Activated CD4-positive, alpha-beta memory T cell treated with anti-CD3 and anti-CD28 coated beads, Interleukin-2, amount 10 ng/mL, durations not matched to agents 7 days and 5 days (primary cell): ENCODE measurements around the gene CDV3. TPM values are rescaled to one million over a fixed set of nuclear protein-coding genes. Genes with fewer than 3 reads are reported as not detected.

Experiments
- CTCF ChIA-PET: fragments of 350-600 bp; sonication (Branson Sonifier 250); formaldehyde crosslinking; loops from one replicate; lab custom pipeline; 2021; ENCODE audit warnings: antibody characterized with exemption, inconsistent platforms; lab: Charles Lee
- POLR2A ChIA-PET: fragments of 350-600 bp; sonication (Branson Sonifier 250); formaldehyde crosslinking; loops from one replicate; lab custom pipeline; 2021; ENCODE audit warnings: antibody characterized with exemption; lab: Charles Lee
- DNase-seq: peaks from one replicate; pipeline ENCODE4 v3.0.0-alpha.2; 2020
- H3K27ac Mint-ChIP-seq: one replicate; pipeline ENCODE4 v1.8.0; 2021; ENCODE audit warnings: mild to moderate bottlenecking, mixed read lengths
- H3K27me3 Mint-ChIP-seq: one replicate; pipeline ENCODE4 v1.8.0; 2021; ENCODE audit warnings: mixed read lengths
- H3K36me3 Mint-ChIP-seq: one replicate; pipeline ENCODE4 v1.8.0; 2021; ENCODE audit warnings: low read depth, mixed read lengths
- H3K4me1 Mint-ChIP-seq: one replicate; pipeline ENCODE4 v1.8.0; 2021; ENCODE audit warnings: mixed read lengths
- H3K4me3 Mint-ChIP-seq: one replicate; pipeline ENCODE4 v1.8.0; 2021; ENCODE audit warnings: mild to moderate bottlenecking, mixed read lengths
- H3K9me3 Mint-ChIP-seq: one replicate; pipeline ENCODE4 v1.8.0; 2021; ENCODE audit warnings: mixed read lengths
- total RNA-seq, 2 experiments: library from RNA; stranded (reverse); gene quantifications; one replicate each; pipeline ENCODE4 v1.2.3, GENCODE V29; 2021

CDV3 gene
- total RNA-seq, 2 experiments from 2014 or later = 198 to 211 TPM

- no peak for DNase-seq
- POLR2A ChIA-PET = interaction anchor here (0.9 to 1.2 kb wide), 3 partner anchors 12 to 20 kb away, joined by 3 to 4 read pairs (median 4); partner anchors contain the start of gene CDV3
- Mint-ChIP-seq H3K4me1 (peaks cover 23% of the 10 kb centered on the region), H3K27me3 (no peaks in the 10 kb centered on the region), H3K27ac (no peak overlapping the region), H3K4me3 (no peak overlapping the region), H3K9me3 (no peaks in the 10 kb centered on the region), H3K36me3 (peaks cover 28% of the 10 kb centered on the region)
- CTCF ChIA-PET = no interaction called here
These were observed 19.4 kb downstream of the CDV3 start for GRCh38 chr3:133592843-133593242.

GRCh38 chr3:133593243-133593642 is 19.8 kb downstream of the CDV3 start:
- H3K9me3 Mint-ChIP-seq = no peaks in the 10 kb centered on the region
- H3K36me3 Mint-ChIP-seq = peaks cover 28% of the 10 kb centered on the region
- H3K27me3 Mint-ChIP-seq = no peaks in the 10 kb centered on the region
- H3K27ac Mint-ChIP-seq = no peak overlapping the region
- no peak for DNase-seq
- CTCF ChIA-PET = no interaction called here
- no peak overlapping the region for H3K4me3 Mint-ChIP-seq
- H3K4me1 Mint-ChIP-seq = peaks cover 23% of the 10 kb centered on the region
- POLR2A ChIA-PET = interaction anchor here (0.9 to 1.2 kb wide), 3 partner anchors 13 to 20 kb away, joined by 3 to 4 read pairs (median 4); partner anchors contain the start of gene CDV3

GRCh38 chr3:133595341-133595740 is 21.9 kb downstream of the CDV3 start:
- no peak for DNase-seq
- peaks cover 14% of the 10 kb centered on the region for H3K4me1 Mint-ChIP-seq
- no peak overlapping the region for H3K27ac Mint-ChIP-seq
- H3K9me3 Mint-ChIP-seq = no peaks in the 10 kb centered on the region
- ChIA-PET CTCF (interaction anchor here (0.6 to 1.6 kb wide), 3 partner anchors 9 to 17 kb away, joined by 4 to 5 read pairs (median 5); no protein-coding TSS in a partner anchor), POLR2A (interaction anchor here (1.0 to 2.2 kb wide), 6 partner anchors 8 to 105 kb away, joined by 3 to 12 read pairs (median 4); partner anchors contain the start of gene CDV3)
- H3K36me3 Mint-ChIP-seq = peaks cover 23% of the 10 kb centered on the region
- no peak overlapping the region for H3K4me3 Mint-ChIP-seq
- no peaks in the 10 kb centered on the region for H3K27me3 Mint-ChIP-seq

- CTCF ChIA-PET = no interaction called here
These were observed 24.9 kb downstream of the CDV3 start for GRCh38 chr3:133598405-133598804.

GRCh38 chr3:133599280-133599679 is 25.8 kb downstream of the CDV3 start:
- no peaks in the 10 kb centered on the region for H3K9me3 Mint-ChIP-seq
- no peak overlapping the region for H3K27ac Mint-ChIP-seq
- DNase-seq = no peak
- H3K4me3 Mint-ChIP-seq = no peak overlapping the region
- ChIA-PET POLR2A (no interaction called here), CTCF (no interaction called here)
- peaks cover 15% of the 10 kb centered on the region for H3K4me1 Mint-ChIP-seq
- no peaks in the 10 kb centered on the region for H3K27me3 Mint-ChIP-seq
- H3K36me3 Mint-ChIP-seq = peaks cover 40% of the 10 kb centered on the region

More at GRCh38 chr3:133598405-133598804, 24.9 kb downstream of the CDV3 start:
- no peak overlapping the region for H3K27ac Mint-ChIP-seq
- H3K4me3 Mint-ChIP-seq = no peak overlapping the region
- H3K9me3 Mint-ChIP-seq = no peaks in the 10 kb centered on the region
- DNase-seq = no peak
- POLR2A ChIA-PET = interaction anchor here (1.5 kb wide), 1 partner anchor 26 kb away, joined by 5 read pairs; no protein-coding TSS in a partner anchor
- no peaks in the 10 kb centered on the region for H3K27me3 Mint-ChIP-seq
- H3K4me1 Mint-ChIP-seq = peaks cover 14% of the 10 kb centered on the region
- peaks cover 38% of the 10 kb centered on the region for H3K36me3 Mint-ChIP-seq

- H3K36me3 Mint-ChIP-seq = peaks cover 51% of the 10 kb centered on the region
- POLR2A ChIA-PET = no interaction called here
These were observed 27.1 kb downstream of the CDV3 start for GRCh38 chr3:133600572-133601081.

GRCh38 chr3:133606342-133606741 is 32.9 kb downstream of the CDV3 start:
- no peak for DNase-seq
- H3K4me1 Mint-ChIP-seq = peaks cover 5% of the 10 kb centered on the region
- H3K27me3 Mint-ChIP-seq = no peaks in the 10 kb centered on the region
- no peak overlapping the region for H3K4me3 Mint-ChIP-seq
- ChIA-PET POLR2A (interaction anchor here (0.9 to 1.3 kb wide), 2 partner anchors 25 to 33 kb away, joined by 3 read pairs; no protein-coding TSS in a partner anchor), CTCF (interaction anchor here (1.0 to 1.1 kb wide), 2 partner anchors 11 to 118 kb away, joined by 3 to 5 read pairs; no protein-coding TSS in a partner anchor)
- H3K27ac Mint-ChIP-seq = no peak overlapping the region
- H3K9me3 Mint-ChIP-seq = no peaks in the 10 kb centered on the region
- H3K36me3 Mint-ChIP-seq = peaks cover 78% of the 10 kb centered on the region

More at GRCh38 chr3:133600572-133601081, 27.1 kb downstream of the CDV3 start:
- no peak overlapping the region for H3K27ac Mint-ChIP-seq
- H3K4me3 Mint-ChIP-seq = no peak overlapping the region
- CTCF ChIA-PET = interaction anchor here (0.6 to 0.9 kb wide), 2 partner anchors 28 to 111 kb away, joined by 3 to 4 read pairs; no protein-coding TSS in a partner anchor
- H3K27me3 Mint-ChIP-seq = no peaks in the 10 kb centered on the region
- peaks cover 8% of the 10 kb centered on the region for H3K4me1 Mint-ChIP-seq
- H3K9me3 Mint-ChIP-seq = no peaks in the 10 kb centered on the region
- DNase-seq = no peak

GRCh38 chr3:133606902-133607301 is 33.4 kb downstream of the CDV3 start:
- H3K9me3 Mint-ChIP-seq = no peaks in the 10 kb centered on the region
- CTCF ChIA-PET = interaction anchor here (1.0 to 1.1 kb wide), 2 partner anchors 12 to 118 kb away, joined by 3 to 5 read pairs; no protein-coding TSS in a partner anchor
- POLR2A ChIA-PET = interaction anchor here (1.3 kb wide), 1 partner anchor 33 kb away, joined by 3 read pairs; no protein-coding TSS in a partner anchor

GRCh38 chr3:133607816-133608215 is 34.3 kb downstream of the CDV3 start:
- H3K4me3 Mint-ChIP-seq = no peak overlapping the region
- POLR2A ChIA-PET = no interaction called here

More at GRCh38 chr3:133606902-133607301, 33.4 kb downstream of the CDV3 start:
- peaks cover 75% of the 10 kb centered on the region for H3K36me3 Mint-ChIP-seq
- peaks cover 5% of the 10 kb centered on the region for H3K4me1 Mint-ChIP-seq
- no peak overlapping the region for H3K4me3 Mint-ChIP-seq
- DNase-seq = no peak
- H3K27ac Mint-ChIP-seq = no peak overlapping the region
- no peaks in the 10 kb centered on the region for H3K27me3 Mint-ChIP-seq

GRCh38 chr3:133608388-133608787 is 34.9 kb downstream of the CDV3 start:
- peaks cover 4% of the 10 kb centered on the region for H3K4me1 Mint-ChIP-seq

More at GRCh38 chr3:133607816-133608215, 34.3 kb downstream of the CDV3 start:
- DNase-seq = no peak
- Mint-ChIP-seq H3K27ac (no peak overlapping the region), H3K27me3 (no peaks in the 10 kb centered on the region), H3K36me3 (peaks cover 73% of the 10 kb centered on the region), H3K4me1 (peaks cover 5% of the 10 kb centered on the region), H3K9me3 (no peaks in the 10 kb centered on the region)
- CTCF ChIA-PET = interaction anchor here (1.1 kb wide), 1 partner anchor 29 kb away, joined by 4 read pairs; no protein-coding TSS in a partner anchor

GRCh38 chr3:133610031-133610430 is 36.5 kb downstream of the CDV3 start:
- ChIA-PET POLR2A (no interaction called here), CTCF (interaction anchor here (1.0 kb wide), 1 partner anchor 8 kb away, joined by 3 read pairs; no protein-coding TSS in a partner anchor)
- Mint-ChIP-seq H3K27ac (no peak overlapping the region), H3K4me1 (peaks cover 1% of the 10 kb centered on the region), H3K4me3 (no peak overlapping the region), H3K9me3 (no peaks in the 10 kb centered on the region), H3K36me3 (peaks cover 77% of the 10 kb centered on the region), H3K27me3 (no peaks in the 10 kb centered on the region)
- DNase-seq = no peak

More at GRCh38 chr3:133608388-133608787, 34.9 kb downstream of the CDV3 start:
- H3K4me3 Mint-ChIP-seq = no peak overlapping the region
- ChIA-PET CTCF (interaction anchor here (1.1 kb wide), 1 partner anchor 30 kb away, joined by 4 read pairs; no protein-coding TSS in a partner anchor), POLR2A (interaction anchor here (0.9 kb wide), 1 partner anchor 36 kb away, joined by 3 read pairs; no protein-coding TSS in a partner anchor)
- peaks cover 76% of the 10 kb centered on the region for H3K36me3 Mint-ChIP-seq
- DNase-seq = no peak
- H3K9me3 Mint-ChIP-seq = no peaks in the 10 kb centered on the region
- no peaks in the 10 kb centered on the region for H3K27me3 Mint-ChIP-seq
- H3K27ac Mint-ChIP-seq = no peak overlapping the region

GRCh38 chr3:133611534-133611933 is 38.0 kb downstream of the CDV3 start:
- Mint-ChIP-seq H3K9me3 (no peaks in the 10 kb centered on the region), H3K4me1 (peaks cover 1% of the 10 kb centered on the region), H3K27ac (no peak overlapping the region), H3K27me3 (no peaks in the 10 kb centered on the region), H3K4me3 (no peak overlapping the region), H3K36me3 (peaks cover 76% of the 10 kb centered on the region)
- no peak for DNase-seq
- POLR2A ChIA-PET = no interaction called here
- CTCF ChIA-PET = interaction anchor here (1.5 kb wide), 1 partner anchor 33 kb away, joined by 5 read pairs; no protein-coding TSS in a partner anchor
